ENCODE data around the gene FBXW7. TPM values are rescaled to one million over a fixed set of nuclear protein-coding genes. Genes with fewer than 3 reads are reported as not detected.

Gene FBXW7
- polyA plus RNA-seq, 1 of the 3 experiments (the other 2 are of a cell fraction), result 7.7 TPM

DNA sequence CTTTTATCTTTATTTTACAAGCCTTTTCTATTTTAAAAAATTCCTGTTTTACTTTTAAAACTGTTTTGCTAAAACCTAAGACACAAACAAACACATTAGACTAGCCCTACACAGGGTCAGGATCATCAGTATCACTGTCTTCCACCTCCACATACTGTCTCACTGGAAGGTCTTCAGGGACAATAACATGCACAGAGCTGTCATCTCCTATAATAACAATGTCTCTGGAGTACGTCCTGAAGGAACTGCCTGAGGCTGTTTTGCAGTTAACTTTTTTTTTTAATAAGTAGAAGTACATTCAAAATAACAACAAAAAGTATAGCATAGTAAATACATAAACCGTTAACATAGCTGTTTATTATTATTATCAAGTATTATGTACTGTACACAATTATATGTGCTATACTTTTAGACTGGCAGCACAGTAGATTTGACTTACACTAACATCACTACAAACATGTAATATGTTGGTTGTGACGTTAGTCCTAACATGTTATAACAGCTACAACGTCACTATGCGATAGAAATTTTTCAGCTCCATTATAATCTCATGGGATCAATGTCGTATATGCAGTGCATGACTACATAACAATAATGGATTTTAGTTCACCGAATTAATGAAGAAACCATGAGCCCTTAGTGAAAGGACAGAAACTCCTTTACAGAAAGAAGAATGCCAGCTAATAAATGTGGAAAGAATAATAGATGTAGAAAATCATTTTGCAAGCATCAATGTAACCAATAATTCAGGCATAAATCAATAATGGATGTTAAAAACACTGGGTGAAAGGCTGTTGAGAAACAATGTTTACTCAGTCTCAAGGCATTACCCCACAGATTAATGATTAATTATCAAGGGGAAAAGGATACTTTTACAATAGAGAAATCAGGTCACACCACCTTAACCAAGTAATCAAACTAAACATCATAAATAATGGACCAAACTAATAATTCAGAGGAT is 49.2 kb downstream of the FBXW7 start:
- H3K9ac ChIP-seq, result no peak overlapping the region
- H3K4me3 ChIP-seq (ENCODE audit: low read depth in 2 of 2, low read length in 1 of 2), result no peak overlapping the region
- no peaks in the 10 kb centered on the region for H3F3A ChIP-seq (replicated peaks; ENCODE audit: insufficient read depth)
- WGBS (ENCODE audit: low lambda C conversion rate), result 85% methylated on average over 7 of the region's 7 CpGs
- TF ChIP-seq, protein P1, sequence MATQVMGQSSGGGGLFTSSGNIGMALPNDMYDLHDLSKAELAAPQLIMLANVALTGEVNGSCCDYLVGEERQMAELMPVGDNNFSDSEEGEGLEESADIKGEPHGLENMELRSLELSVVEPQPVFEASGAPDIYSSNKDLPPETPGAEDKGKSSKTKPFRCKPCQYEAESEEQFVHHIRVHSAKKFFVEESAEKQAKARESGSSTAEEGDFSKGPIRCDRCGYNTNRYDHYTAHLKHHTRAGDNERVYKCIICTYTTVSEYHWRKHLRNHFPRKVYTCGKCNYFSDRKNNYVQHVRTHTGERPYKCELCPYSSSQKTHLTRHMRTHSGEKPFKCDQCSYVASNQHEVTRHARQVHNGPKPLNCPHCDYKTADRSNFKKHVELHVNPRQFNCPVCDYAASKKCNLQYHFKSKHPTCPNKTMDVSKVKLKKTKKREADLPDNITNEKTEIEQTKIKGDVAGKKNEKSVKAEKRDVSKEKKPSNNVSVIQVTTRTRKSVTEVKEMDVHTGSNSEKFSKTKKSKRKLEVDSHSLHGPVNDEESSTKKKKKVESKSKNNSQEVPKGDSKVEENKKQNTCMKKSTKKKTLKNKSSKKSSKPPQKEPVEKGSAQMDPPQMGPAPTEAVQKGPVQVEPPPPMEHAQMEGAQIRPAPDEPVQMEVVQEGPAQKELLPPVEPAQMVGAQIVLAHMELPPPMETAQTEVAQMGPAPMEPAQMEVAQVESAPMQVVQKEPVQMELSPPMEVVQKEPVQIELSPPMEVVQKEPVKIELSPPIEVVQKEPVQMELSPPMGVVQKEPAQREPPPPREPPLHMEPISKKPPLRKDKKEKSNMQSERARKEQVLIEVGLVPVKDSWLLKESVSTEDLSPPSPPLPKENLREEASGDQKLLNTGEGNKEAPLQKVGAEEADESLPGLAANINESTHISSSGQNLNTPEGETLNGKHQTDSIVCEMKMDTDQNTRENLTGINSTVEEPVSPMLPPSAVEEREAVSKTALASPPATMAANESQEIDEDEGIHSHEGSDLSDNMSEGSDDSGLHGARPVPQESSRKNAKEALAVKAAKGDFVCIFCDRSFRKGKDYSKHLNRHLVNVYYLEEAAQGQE (IDR thresholded peaks at IDR 0.05; ENCODE audit: low read depth, low read length), result no peak
- TF ChIP-seq TEAD4 (IDR thresholded peaks at IDR 0.05; ENCODE audit: borderline replicate concordance, insufficient read depth) (no peak), FOXJ3 (CRISPR knock-in tag; IDR thresholded peaks at IDR 0.05) (no peak), EZH2phosphoT487 (IDR thresholded peaks at IDR 0.05; ENCODE audit: borderline replicate concordance, low read depth) (no peak)
- POLR2A ChIA-PET, result no interaction called here
- no peaks in the 10 kb centered on the region; the same call in 1 of the 2 replicates for H3K9me3 ChIP-seq
- no peaks in the 10 kb centered on the region for H3K9me2 ChIP-seq
- CTCF ChIA-PET, result interaction anchor here (0.8 to 4.2 kb wide), 5 partner anchors 10 to 32 kb away, joined by 3 to 29 read pairs (median 4); no protein-coding TSS in a partner anchor
- no peaks in the 10 kb centered on the region for H3K27me3 ChIP-seq (ENCODE audit: insufficient read depth)
- H3K79me2 ChIP-seq (ENCODE audit: insufficient read depth), result peaks cover 80% of the 10 kb centered on the region
- no peak overlapping the region for H3K4me2 ChIP-seq
- H3K27ac ChIP-seq (ENCODE audit: low read depth in 2 of 2, low read length in 1 of 2), result peak overlapping the region in 1 of 2 experiments; percentile 39; a peak in 2 of 4 replicates
- DNase-seq, result no peak
- peaks cover 10 to 11% of the 10 kb centered on the region in 2 experiments; a peak in 2 of 4 replicates for H3K4me1 ChIP-seq (ENCODE audit: control insufficient read depth in 1 of 2, insufficient read depth in 2 of 2, low read depth in 1 of 2, low read length in 1 of 2)
- no peaks in the 10 kb centered on the region for H3K36me3 ChIP-seq (replicated peaks in 1 of 2; ENCODE audit: control insufficient read depth in 1 of 2, insufficient read depth in 2 of 2, low read length in 1 of 2)
- H4K20me1 ChIP-seq (ENCODE audit: insufficient read depth), result no peaks in the 10 kb centered on the region; the same call in 1 of the 2 replicates
- no peak overlapping the region for H2AFZ ChIP-seq (ENCODE audit: low read depth)

DNA sequence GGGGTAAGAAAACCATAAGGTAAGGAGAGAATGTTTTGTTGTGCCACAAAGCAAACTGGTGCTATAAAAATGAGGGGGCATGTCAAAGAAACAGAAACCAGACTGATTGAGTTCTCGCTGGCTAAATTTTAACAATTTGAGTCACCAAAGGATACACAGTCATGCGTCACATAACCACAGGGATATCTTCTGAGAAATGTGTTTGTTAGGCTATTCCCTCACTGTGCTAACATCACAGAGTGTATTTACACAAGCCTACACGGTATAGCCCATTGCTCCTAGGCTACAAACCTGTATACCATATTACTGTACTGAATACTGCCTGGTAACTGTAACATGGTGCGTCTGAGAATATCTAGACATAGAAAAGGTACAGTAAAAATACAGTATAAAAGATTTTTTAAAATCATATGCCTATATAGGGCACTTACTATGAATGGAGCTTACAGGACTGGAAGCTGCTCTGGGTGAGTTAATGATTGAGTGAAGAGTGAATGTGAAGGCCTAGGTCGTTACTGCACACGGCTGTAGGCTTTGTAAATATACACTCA is 50.1 kb downstream of the FBXW7 start:
- no peak for DNase-seq
- no peak overlapping the region for H2AFZ ChIP-seq (ENCODE audit: low read depth)
- TF ChIP-seq TCF12 (IDR thresholded peaks at IDR 0.05), result peak; percentile 39; the same call in 1 of the 2 replicates
- TF ChIP-seq JUND (IDR thresholded peaks at IDR 0.05), result no peak
- TF ChIP-seq FOSL2 (IDR thresholded peaks at IDR 0.05; ENCODE audit: borderline replicate concordance, low read depth), result peak; percentile 11; the same call in 1 of the 2 replicates
- no peak for TF ChIP-seq TEAD4 (IDR thresholded peaks at IDR 0.05; ENCODE audit: borderline replicate concordance, insufficient read depth)
- TF ChIP-seq, protein P2, sequence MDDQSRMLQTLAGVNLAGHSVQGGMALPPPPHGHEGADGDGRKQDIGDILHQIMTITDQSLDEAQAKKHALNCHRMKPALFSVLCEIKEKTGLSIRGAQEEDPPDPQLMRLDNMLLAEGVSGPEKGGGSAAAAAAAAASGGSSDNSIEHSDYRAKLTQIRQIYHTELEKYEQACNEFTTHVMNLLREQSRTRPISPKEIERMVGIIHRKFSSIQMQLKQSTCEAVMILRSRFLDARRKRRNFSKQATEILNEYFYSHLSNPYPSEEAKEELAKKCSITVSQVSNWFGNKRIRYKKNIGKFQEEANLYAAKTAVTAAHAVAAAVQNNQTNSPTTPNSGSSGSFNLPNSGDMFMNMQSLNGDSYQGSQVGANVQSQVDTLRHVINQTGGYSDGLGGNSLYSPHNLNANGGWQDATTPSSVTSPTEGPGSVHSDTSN (IDR thresholded peaks at IDR 0.05), result 0 out of 2 replicates have a peak, but pooled peaks have one; percentile 18
- peak overlapping the region; percentile 16; the same call in 1 of the 2 replicates for H3K4me2 ChIP-seq
- H3K9ac ChIP-seq, result 0 out of 2 replicates have a peak overlapping the region, but pooled peaks have one; percentile 8
- H3K9me2 ChIP-seq, result no peaks in the 10 kb centered on the region
- no peaks in the 10 kb centered on the region; the same call in 1 of the 2 replicates for H4K20me1 ChIP-seq (ENCODE audit: insufficient read depth)
- WGBS (ENCODE audit: low lambda C conversion rate), result 77% methylated on average over 6 of the region's 6 CpGs
- H3K27me3 ChIP-seq (ENCODE audit: insufficient read depth), result no peaks in the 10 kb centered on the region
- H3K4me1 ChIP-seq (ENCODE audit: control insufficient read depth in 1 of 2, insufficient read depth in 2 of 2, low read depth in 1 of 2, low read length in 1 of 2), result peaks cover 5 to 10% of the 10 kb centered on the region in 2 experiments; a peak in 2 of 4 replicates
- H3K4me3 ChIP-seq (ENCODE audit: low read depth in 2 of 2, low read length in 1 of 2), result no peak overlapping the region
- H3K36me3 ChIP-seq (replicated peaks in 1 of 2; ENCODE audit: control insufficient read depth in 1 of 2, insufficient read depth in 2 of 2, low read length in 1 of 2), result no peaks in the 10 kb centered on the region
- POLR2A ChIA-PET, result no interaction called here
- peaks cover 76% of the 10 kb centered on the region for H3K79me2 ChIP-seq (ENCODE audit: insufficient read depth)
- peak overlapping the region in 1 of 2 experiments; percentile 39; a peak in 3 of 4 replicates for H3K27ac ChIP-seq (ENCODE audit: low read depth in 2 of 2, low read length in 1 of 2)
- CTCF ChIA-PET, result interaction anchor here (1.3 to 4.2 kb wide), 3 partner anchors 12 to 31 kb away, joined by 3 to 29 read pairs (median 8); no protein-coding TSS in a partner anchor
- H3F3A ChIP-seq (replicated peaks; ENCODE audit: insufficient read depth), result no peaks in the 10 kb centered on the region
- H3K9me3 ChIP-seq, result no peaks in the 10 kb centered on the region; the same call in 1 of the 2 replicates
